AG04450 (cell line): ENCODE results near the gene CAPN11. TPM values are rescaled to one million over a fixed set of nuclear protein-coding genes. Genes with fewer than 3 reads are reported as not detected.

Source experiments
- CTCF ChIA-PET: fragments of 300-600, 350-600 bp; formaldehyde crosslinking; extraction: SDS; loops from one replicate; lab custom pipeline; 2022; ENCODE audit warnings: antibody characterized with exemption, inconsistent platforms; lab: Charles Lee
- POLR2A ChIA-PET: fragments of 350-600 bp; formaldehyde crosslinking; extraction: SDS; loops from one replicate; lab custom pipeline; 2021; ENCODE audit warnings: antibody characterized with exemption, inconsistent platforms; lab: Yijun Ruan, JAX
- DNase-seq: peaks from one replicate; pipeline ENCODE4 v3.0.0-alpha.2; 2011; ENCODE audit warnings: low read depth, low spot score
- H3K27ac ChIP-seq: one replicate; pipeline ENCODE4 v1.5.1; 2012; ENCODE audit warnings: low read depth, low read length, control low read depth
- H3K27me3 ChIP-seq: one replicate; pipeline ENCODE4 v1.6.0; 2012; ENCODE audit warnings: low read length; ENCODE audit not compliant: control insufficient read depth, insufficient read depth
- H3K4me3 ChIP-seq: 2 replicates; pipeline ENCODE4 v1.5.1; 2011; ENCODE audit warnings: mild to moderate bottlenecking, low read depth, low read length, control low read depth
- H3K9me3 ChIP-seq: 2 replicates; pipeline ENCODE4 v1.5.1; 2012; ENCODE audit warnings: low read length; ENCODE audit not compliant: control insufficient read depth, insufficient read depth
- CTCF ChIP-seq: IDR thresholded peaks from 2 replicates; pipeline ENCODE4 v1.5.1; 2011; ENCODE audit warnings: low read depth, low read length, control low read depth, inconsistent platforms
- polyA plus RNA-seq: library from polyadenylated mRNA; depleted of rRNA; stranded (reverse); fragments of >200 nt; gene quantifications from 2 replicates; pipeline ENCODE4 v1.2.3, GENCODE V29; 2011

CAPN11 gene
- polyA plus RNA-seq, 1 experiment, result 0.04 TPM

- no peak overlapping the region for H3K4me3 ChIP-seq
- TF ChIP-seq CTCF, result no peak
- ChIA-PET POLR2A (interaction anchor here (0.6 to 1.2 kb wide), 2 partner anchors 113 to 191 kb away, joined by 3 to 5 read pairs; partner anchors contain the start of gene HSP90AB1), CTCF (interaction anchor here (2.7 kb wide), 1 partner anchor 37 kb away, joined by 6 read pairs; no protein-coding TSS in a partner anchor)
- no peak overlapping the region for H3K27ac ChIP-seq
- no peaks in the 10 kb centered on the region for H3K27me3 ChIP-seq
- H3K9me3 ChIP-seq, result no peaks in the 10 kb centered on the region
- DNase-seq, result no peak
Measured at GRCh38 chr6:44133981-44134711, 24.5 kb upstream of the CAPN11 start.

DNA sequence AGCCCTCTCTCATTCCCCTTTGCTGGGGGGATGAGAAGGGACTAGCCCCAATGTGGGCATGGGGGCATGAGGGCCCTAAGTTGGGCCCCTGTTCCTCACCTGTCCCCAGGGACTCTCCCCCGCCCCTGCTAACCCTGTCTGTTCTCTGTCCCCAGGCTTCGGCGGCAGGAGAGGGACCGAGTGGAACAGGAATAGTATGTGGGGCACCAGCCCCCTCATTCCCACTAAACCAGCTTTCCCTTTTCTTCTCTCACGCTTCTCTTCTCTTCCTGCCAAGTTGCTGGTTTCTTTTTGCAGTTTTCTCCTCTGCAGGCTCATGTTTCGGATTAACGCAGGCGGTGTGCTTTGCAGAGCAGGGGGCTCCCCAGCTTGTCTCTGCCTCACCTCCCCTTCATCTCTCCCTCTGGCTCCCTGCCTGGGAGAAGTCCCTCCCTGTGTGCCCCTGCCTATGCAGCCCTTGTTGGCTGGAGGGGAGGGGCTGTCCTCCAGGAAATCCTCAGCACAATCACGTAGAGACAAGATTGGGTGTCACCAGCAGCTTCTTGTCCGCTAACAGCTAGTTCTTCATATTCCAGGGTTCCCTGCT, 23.4 kb upstream of the CAPN11 start:
- TF ChIP-seq CTCF, result no peak
- no peaks in the 10 kb centered on the region for H3K27me3 ChIP-seq
- ChIA-PET CTCF (no interaction called here), POLR2A (no interaction called here)
- no peak for DNase-seq
- H3K27ac ChIP-seq, result no peak overlapping the region
- no peak overlapping the region for H3K4me3 ChIP-seq
- H3K9me3 ChIP-seq, result no peaks in the 10 kb centered on the region

DNA sequence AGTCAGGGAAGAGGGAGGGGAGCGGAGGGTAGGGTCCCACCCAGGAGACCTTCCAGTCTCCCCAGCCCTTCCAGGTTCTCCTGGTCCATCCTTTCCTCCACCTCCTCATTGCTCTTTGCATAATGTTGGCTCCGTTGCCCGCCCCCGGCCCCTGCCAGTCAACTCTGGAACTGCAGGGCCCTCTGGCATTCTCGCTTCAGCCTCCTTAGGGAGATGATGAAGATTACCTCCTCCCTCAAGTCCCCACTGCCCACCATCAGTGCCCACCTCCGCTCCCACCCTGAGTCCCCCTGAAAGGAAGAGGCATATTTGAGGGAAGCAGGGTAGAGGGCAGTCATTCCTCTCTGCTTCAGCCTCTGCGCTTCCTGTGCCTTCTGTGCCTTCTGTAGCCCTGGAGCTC, 22.7 kb upstream of the CAPN11 start:
- ChIA-PET POLR2A (no interaction called here), CTCF (no interaction called here)
- TF ChIP-seq CTCF, result peak; percentile 28; the same call in 1 of the 2 replicates

DNA sequence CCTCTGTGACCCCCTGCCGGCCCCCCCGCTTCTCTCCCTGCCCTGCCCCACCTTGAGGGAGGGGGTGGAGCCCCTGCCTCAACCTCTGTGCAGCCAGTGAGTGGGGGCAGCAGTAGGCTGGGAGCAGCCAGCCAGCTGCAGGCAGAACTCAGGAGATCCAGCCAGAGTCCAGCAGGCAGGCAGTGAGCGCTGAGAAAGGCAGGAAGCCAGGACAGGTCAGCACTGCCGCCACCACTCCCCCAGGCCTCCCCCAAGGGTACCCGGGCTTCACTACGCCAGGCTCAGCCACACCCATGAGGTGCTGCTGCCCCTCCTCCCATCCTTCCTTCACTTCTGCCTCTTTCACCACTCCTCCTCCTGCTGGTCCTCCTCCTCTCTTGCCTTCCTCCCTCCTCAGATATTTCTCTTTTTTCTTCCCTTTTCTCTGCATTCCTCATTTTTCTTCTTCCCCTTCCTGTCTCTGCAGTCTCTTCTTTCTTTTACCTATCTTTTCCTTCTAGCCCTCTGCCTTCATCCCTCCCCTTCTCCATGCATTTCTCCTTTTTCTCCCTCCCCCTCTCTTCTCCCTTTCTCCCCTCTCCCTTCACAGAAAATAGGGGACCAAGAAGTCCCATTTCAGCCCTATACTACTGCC, 19.8 kb upstream of the CAPN11 start:
- TF ChIP-seq CTCF, result no peak
- H3K27ac ChIP-seq, result no peak overlapping the region
- DNase-seq, result no peak
- H3K9me3 ChIP-seq, result no peaks in the 10 kb centered on the region
- CTCF ChIA-PET, result no interaction called here
- no peaks in the 10 kb centered on the region for H3K27me3 ChIP-seq
- POLR2A ChIA-PET, result no interaction called here
- H3K4me3 ChIP-seq, result no peak overlapping the region

More for the DNA sequence above, 22.7 kb upstream of the CAPN11 start:
- Histone ChIP-seq H3K27me3 (no peaks in the 10 kb centered on the region), H3K27ac (no peak overlapping the region), H3K4me3 (no peak overlapping the region), H3K9me3 (no peaks in the 10 kb centered on the region)
- DNase-seq, result no peak

GRCh38 chr6:44139351-44139743, 19.3 kb upstream of the CAPN11 start:
- POLR2A ChIA-PET, result no interaction called here

More at GRCh38 chr6:44139351-44139743, 19.3 kb upstream of the CAPN11 start:
- CTCF ChIA-PET, result no interaction called here
- TF ChIP-seq CTCF, result no peak
- DNase-seq, result no peak
- no peaks in the 10 kb centered on the region for H3K27me3 ChIP-seq
- no peaks in the 10 kb centered on the region for H3K9me3 ChIP-seq
- no peak overlapping the region for H3K27ac ChIP-seq
- H3K4me3 ChIP-seq, result no peak overlapping the region
